Activated CD4-positive, alpha-beta T cell treated with anti-CD3 and anti-CD28 coated beads for 1 hour (primary cell): Measurements from ENCODE around the gene CT47A7.
"Not testable (repeated sequence)": the region's sequence is repeated elsewhere in the genome, so short reads cannot be mapped to it uniquely, and the experiment has no call there.

Source experiments
- DNase-seq: peaks from one replicate; pipeline ENCODE4 v3.0.0-alpha.2; 2020

Gene CT47A7

DNA sequence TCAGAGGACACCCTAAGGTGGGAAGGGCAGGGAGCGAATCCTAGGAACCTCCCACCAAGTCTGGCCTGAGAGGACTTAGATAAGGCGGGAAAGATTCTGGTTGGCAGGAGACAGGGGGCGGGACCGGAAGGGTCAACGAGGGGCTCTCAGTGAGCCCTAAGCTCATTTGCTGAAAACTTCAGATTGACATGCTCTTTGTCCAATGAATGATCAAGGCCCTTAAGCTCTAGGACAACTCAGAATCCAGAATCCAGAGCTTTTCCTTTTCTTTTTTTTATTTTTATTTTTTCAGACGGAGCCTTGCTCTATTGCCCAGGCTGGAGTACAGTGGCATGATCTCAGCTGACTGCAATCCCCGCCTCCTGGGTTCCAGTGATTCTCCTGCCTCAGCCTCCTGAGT, at the start of gene CT47A7:
TSS of gene CT47A7 (minus strand) at position 101 of the 400 bp plus-strand sequence. CDS start 255 bp downstream, outside the sequence.
- not testable (repeated sequence) for DNase-seq

DNA sequence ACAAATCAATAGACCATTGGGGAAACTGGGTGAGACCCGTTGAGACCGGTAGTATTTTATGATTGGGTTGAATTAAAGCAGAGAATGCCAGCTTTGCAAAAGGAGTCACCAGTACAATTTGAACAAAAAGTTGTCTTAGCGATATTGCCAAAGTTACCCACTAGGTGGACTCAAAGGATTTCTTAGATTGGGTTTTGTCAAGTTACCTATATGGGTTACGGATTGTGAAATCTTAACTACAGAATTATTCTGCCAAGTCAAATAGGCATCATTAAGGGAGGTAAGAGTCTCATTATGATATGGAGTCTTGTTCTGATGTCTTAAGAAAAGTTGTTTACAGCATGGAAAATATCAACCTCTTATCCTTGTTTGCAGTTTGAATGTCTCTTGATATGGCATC, 44.2 kb upstream of the CT47A7 start:
- no peak for DNase-seq

DNA sequence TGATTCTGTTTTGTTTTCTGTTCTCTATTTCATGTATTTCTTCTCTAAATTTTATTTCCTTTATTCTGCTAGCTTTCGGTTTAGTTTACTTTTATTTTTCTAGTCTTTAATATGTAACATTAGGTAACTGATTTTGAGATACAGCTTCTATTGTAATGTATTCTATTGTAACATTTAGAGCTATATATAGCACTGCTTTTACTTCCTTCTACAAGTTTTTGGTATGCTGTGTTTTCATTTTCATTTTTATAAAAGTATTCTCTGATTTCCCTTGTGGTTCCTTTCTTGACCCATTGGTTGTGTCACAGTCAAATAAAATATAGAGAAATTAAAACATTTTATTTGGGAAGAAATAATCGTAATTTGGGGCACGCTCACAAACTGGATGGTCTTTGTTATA, 43.0 kb upstream of the CT47A7 start:
- DNase-seq, result no peak

DNA sequence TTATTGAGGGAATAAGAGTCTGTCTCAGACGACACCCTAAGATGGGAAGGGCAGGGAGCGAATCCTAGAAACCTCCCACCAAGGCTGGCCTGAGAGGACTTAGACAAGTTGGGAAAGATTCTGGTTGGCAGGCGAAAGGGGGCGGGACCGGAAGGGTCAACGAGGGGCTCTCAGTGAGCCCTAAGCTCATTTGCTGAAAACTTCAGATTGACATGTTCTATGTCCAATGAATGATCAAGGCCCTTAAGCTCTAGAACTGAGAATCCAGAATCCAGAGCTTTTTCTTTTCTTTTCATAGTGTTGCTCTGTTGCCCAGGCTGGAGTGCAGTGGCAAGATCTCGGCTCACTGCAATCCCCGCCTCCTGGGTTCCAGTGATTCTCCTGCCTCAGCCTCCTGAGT, 29.3 kb upstream of the CT47A7 start, which contains the start of gene CT47A1:
TSS of gene CT47A1 (minus strand) at position 101 of the 400 bp plus-strand sequence. CDS start 231 bp downstream, outside the sequence.
- not testable (repeated sequence) for DNase-seq
